ENCODE data around the gene FAM110A.

- TF ChIP-seq, protein P1, sequence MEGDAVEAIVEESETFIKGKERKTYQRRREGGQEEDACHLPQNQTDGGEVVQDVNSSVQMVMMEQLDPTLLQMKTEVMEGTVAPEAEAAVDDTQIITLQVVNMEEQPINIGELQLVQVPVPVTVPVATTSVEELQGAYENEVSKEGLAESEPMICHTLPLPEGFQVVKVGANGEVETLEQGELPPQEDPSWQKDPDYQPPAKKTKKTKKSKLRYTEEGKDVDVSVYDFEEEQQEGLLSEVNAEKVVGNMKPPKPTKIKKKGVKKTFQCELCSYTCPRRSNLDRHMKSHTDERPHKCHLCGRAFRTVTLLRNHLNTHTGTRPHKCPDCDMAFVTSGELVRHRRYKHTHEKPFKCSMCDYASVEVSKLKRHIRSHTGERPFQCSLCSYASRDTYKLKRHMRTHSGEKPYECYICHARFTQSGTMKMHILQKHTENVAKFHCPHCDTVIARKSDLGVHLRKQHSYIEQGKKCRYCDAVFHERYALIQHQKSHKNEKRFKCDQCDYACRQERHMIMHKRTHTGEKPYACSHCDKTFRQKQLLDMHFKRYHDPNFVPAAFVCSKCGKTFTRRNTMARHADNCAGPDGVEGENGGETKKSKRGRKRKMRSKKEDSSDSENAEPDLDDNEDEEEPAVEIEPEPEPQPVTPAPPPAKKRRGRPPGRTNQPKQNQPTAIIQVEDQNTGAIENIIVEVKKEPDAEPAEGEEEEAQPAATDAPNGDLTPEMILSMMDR (conservative IDR thresholded peaks at IDR 0.05; ENCODE audit: low read length), result no peak
- TF ChIP-seq EZH2phosphoT487 (IDR thresholded peaks at IDR 0.05; ENCODE audit: borderline replicate concordance, low read depth, low read length), result no peak
Observed at GRCh38 chr20:791056-791455, 42.5 kb upstream of the FAM110A start.
